HT-29 (cell line): ENCODE measurements around the gene TMEM222. TPM values are rescaled to one million over a fixed set of nuclear protein-coding genes. Genes with fewer than 3 reads are reported as not detected.

Experiments used
- DNase-seq: peaks from one replicate; pipeline ENCODE4 v3.0.0-alpha.2; 2015; ENCODE audit warnings: low spot score
- total RNA-seq: library from RNA; depleted of rRNA; stranded (reverse); fragments of >200 nt; shearing (Covaris generic); gene quantifications from 2 replicates; pipeline ENCODE4 v1.2.3, GENCODE V29; 2014

TMEM222 gene
- total RNA-seq, 1 experiment from 2014 or later, result 90.2 TPM

GRCh38 chr1:27341525-27342252 lies 19.7 kb downstream of the TMEM222 start, which contains the start of gene SYTL1:
SYTL1 (plus strand) TSS chr1:27342022; CDS start chr1:27345335, 3,313 bp downstream.
- peak; percentile 84 for DNase-seq

DNA sequence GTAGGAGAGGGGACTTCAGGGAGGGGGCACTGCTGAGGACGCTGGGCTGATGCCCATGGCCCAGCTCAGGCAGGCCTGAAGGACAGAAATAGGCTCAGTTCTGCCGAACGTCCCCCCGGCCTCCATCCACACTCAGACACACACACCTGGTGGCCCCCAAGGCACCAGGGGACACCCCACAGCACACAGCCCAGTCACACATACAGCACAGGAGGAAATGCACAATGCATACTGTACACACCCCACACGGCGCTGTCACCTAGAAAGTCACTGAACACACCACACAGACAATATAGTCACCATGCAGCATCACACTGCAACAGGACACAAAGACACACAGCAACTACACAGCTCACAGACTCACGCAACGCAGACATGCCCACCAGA lies 20.4 kb downstream of the TMEM222 start:
- peak; percentile 25 for DNase-seq

GRCh38 chr1:27342778-27343638 lies 21.0 kb downstream of the TMEM222 start:
- peak; percentile 73 for DNase-seq

- DNase-seq, result peak; percentile 39
These were observed 21.7 kb downstream of the TMEM222 start for GRCh38 chr1:27343639-27344025.

- DNase-seq, result no peak
These were observed 23.3 kb downstream of the TMEM222 start for GRCh38 chr1:27345272-27345671.

DNA sequence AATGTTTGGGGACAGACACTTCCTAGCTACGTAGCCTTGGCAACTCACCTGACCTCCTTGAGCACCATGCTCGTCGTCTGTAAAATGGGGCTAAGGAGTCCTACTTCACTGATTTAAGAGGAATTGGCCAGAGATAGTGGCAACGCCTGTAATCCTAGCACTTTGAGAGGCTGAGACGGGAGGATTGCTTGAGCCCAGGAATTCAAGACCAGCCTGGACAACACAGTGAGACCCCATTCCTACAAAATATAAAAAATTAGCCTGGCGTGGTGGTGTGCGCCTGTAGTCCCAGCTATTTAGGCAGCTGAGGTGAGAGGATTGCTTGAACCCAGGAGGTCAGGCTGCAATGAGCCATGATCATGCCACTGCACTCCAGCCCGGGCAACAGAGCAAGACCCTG lies 24.4 kb downstream of the TMEM222 start:
- DNase-seq, result no peak

- DNase-seq, result no peak
These were observed 25.1 kb downstream of the TMEM222 start for GRCh38 chr1:27346991-27347624.

DNA sequence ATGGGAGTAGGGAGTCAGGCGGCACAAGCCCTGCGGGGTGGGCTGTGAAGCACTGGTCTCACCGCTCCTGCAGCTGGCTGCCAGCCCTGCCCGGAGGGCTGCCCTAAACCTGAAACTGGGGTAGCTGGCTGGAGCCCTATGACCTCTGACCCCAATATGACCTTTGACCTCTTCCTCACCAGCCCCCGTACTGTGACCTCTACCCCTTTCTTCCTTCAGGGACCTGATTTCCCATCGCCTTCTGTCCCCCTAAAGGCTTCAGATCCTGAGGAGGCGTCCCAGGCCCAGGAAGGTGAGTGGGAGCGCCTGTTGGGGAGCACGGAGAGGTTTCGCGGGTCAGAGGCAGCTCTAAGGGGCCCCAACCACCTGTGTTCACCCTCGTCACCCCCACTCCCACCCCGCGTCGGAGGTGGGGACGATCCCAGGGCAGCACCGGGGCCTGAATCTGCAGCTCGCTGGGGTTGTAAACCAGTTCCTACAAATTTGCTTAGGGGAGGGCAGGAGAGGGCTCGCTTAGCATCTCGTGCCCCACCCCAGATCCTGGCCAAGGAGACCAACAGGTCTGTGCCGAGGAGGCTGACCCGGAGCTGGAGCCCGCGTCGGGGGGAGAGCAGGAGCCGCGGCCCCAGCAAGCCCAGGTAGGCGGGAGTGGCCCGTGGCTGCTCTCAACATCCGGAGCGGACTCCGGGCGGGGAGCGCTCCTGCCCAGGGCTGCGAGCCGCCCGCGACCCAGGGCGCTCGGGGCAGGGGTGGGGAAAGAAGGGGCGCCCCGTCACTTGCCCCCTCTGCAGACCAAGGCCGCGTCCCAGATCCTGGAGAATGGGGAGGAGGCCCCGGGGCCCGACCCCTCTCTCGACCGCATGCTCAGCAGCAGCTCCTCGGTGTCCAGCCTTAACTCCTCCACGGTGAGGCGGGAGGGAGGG lies 27.2 kb downstream of the TMEM222 start:
- DNase-seq, result peak; percentile 81

DNA sequence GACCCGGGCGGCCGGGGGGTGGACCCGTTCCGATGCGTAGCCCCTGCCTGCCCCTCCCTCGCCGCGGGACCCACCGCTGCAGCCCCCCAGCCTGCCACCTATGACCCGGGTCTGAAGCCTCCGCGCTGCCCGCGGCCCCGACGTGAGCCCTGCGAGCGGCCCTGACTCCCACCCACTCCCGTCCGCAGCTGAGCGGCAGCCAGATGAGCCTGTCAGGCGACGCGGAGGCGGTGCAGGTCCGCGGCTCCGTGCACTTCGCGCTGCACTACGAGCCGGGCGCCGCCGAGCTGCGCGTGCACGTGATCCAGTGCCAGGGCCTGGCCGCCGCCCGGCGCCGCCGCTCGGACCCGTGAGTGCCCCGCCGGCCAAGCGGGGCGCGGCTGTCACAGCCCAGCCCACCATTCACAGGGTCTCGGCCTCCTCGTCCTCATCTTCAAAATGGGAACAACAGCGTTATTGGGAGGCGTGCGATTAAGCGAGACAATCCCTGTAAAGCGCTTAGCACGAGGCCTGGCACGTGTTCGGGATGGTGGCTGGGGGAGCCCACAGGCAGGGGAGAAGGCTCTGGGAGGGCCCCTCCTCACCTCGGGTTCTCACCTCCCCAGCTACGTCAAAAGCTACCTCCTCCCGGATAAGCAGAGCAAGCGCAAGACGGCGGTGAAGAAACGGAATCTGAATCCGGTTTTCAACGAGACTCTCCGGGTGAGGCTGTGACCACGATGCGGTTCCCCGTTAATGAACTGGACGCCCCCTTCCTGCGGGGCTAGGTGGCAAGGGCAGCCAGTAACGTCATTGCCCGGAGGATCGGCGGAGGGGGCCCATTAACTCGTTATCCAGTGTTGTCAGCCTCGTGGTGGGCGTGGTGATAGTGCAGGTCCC lies 28.1 kb downstream of the TMEM222 start:
- DNase-seq, result peak; percentile 76

DNA sequence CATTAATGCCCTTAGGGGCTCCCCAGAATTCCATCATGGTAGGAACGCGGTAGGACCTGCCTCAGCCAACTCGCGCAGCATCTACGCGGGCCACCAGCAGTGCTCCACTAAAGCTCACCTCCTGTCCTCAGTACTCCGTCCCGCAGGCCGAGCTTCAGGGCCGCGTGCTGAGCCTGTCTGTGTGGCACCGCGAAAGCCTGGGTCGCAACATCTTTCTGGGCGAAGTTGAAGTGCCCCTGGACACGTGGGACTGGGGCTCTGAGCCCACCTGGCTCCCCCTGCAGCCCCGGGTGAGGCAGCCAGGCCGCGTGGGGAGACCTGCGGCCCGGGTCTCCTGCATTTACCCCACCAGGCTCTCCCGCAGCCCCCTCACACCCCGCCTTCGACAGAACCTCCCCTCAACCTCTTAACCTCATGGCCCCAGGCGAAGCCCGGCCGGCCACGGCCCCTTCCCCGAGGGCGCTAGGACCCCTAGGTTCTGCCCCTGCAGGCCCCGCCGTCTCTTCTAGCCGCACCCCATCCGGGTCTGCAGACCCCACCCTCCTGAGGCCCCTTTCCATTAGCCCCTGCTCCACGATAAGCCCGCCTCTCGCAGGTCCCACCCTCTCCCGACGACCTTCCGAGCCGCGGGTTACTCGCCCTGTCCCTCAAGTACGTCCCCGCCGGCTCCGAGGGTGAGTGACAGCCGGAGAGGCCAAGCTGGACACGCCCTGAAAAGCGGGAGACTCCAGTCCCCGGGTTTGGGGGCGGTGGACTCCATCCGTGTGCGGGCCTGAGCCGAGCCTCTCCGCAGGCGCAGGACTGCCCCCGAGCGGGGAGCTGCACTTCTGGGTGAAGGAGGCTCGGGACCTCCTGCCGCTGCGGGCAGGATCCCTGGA lies 28.9 kb downstream of the TMEM222 start:
- DNase-seq, result no peak

DNA sequence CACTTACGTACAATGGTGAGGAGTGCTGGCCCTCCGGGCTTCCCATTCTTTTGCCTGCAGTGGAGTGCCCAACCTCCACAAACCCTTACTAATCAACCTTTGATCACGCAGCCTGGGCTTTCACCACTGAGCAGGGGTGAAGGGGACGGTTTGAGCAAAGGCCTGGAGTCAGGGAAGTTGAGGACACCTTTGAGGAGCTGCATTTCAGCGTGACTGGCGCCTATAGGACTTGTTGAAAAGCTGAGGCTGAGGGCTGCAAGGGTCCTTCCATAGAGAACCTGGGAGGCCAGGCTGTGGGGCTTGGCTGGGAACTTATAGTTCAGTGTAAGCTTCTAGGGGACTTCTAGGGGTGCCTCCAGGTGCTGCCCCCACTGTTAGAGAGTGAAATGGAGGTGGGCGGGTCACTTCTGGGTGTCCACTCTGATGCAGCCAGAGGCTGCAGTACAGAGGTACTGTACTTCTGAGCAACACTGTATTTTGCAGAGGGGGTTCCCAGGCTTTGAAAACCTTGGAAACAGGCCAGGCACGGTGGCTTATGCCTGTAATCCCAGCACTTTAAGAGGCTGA lies 29.7 kb downstream of the TMEM222 start:
- DNase-seq, result no peak

DNA sequence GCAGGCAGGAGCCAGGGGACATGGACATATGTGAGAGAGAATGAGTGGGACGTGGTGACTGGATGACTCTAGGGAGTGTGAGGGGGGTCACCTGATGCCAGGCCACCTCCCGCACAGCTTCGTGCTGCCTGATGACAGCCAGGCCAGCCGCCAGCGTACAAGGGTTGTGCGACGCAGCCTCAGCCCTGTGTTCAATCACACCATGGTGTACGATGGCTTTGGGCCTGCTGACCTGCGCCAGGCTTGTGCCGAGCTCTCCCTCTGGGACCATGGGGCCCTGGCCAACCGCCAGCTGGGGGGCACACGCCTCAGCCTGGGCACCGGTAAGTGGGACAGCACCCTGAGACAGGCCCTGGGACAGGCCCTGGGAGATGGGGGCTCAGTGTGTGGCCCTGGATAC lies 31.2 kb downstream of the TMEM222 start:
- DNase-seq, result no peak

DNA sequence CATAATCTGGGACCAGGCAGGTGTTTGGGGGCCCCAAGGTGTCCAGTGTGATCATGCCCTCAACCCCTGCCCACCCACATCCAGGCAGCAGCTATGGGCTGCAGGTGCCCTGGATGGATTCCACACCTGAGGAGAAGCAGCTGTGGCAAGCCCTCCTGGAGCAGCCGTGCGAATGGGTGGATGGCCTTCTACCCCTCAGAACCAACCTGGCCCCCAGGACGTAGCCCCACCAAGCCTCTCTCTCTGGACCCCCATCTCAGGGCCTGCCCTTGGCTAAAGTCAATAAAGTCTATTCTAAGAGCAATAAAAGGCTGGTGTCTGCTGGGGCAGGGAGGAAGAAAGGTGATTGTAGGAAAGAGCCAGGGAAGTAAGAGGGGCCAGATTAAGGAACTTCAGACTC lies 31.7 kb downstream of the TMEM222 start:
- DNase-seq, result no peak

GRCh38 chr1:27355683-27356082 lies 33.7 kb downstream of the TMEM222 start:
- no peak for DNase-seq

- DNase-seq, result no peak
These were observed 34.3 kb downstream of the TMEM222 start for GRCh38 chr1:27356277-27356618.

DNA sequence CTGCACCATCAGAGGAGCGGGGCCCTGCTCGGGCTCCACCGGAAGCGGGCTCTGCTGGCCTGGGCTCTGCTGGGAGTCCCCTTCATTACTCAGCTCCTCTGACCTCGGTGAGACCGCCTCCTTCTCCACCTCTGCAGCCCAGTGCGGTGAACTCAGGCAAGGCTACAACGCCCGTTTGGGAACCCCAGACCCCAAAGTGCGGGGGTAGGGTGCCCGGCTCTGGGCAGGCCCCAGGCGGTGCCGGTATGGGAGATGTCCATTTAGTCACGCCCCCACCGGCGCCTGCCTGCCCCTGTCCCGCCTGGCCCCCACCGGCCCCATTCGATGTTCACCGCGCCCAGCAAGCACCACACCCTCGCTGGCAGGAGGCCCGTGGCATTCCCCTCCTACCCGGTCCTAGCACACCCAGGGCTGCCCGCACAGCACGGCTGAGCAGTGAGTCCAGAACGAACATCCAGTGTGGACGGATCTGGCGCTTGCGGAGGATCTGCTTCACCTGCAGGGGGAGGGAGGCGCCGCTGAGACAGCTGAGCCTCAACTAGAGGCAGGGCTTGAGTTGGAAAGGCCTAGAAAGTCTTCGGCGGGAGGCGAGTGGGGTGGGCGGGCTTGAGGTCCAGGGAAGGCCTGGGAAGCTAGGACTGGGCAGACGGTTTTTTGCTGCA lies 34.8 kb downstream of the TMEM222 start:
- DNase-seq, result no peak

DNA sequence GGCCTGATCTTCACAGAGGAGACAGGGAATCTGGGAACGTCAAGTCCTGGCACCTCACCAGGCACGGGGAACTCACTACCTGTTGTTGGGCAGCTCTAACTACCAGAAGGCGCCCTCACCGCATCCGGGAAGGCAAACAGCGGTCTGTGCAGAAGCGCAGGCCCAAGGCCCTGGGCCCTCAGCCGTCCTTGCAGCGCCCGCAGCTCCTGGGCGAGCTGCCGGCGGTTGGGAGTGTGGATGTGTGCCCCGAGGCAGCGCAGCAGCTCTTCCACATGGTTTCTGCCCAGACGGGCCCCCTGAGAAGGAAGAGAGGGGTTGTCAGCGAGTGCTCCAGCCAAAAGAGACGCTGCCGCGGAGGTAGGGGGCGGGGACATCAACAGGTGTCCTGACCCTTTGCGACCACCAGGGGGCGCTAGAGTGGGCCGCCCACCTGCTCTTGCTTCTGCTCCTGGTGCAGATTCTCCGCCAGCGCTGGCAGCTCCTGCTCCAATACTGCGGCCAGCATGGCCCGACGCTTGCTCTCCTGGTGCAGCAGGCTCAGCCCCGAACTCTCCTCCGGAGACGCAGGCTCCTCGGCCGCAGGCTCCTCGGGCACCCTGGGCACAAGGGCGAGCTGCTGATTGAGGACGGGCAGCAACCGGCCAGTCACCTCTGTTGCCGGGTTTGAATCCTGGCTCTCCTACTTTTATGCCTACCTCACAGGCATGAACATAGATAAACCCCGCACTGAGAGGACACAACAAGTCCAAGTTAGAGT lies 35.5 kb downstream of the TMEM222 start:
- peak; percentile 63 for DNase-seq
